IMR-90 (cell line): ENCODE results near the gene FAM3D. TPM values are rescaled to one million over a fixed set of nuclear protein-coding genes. Genes with fewer than 3 reads are reported as not detected.
A peak's percentile ranks its signal among the peaks of the same experiment; 100 is the strongest.

ENCODE experiments used
- ATAC-seq: fragments of 200-7000 bp; cut with Tn5 transposase; 2 replicates; pipeline ENCODE4 v1.9.1; 2020; ENCODE audit warnings: low read depth, mild to moderate bottlenecking, moderate library complexity
- BruUV-seq: library from RNA; stranded (reverse); fragments of 400-500 nt; replicated peaks from 2 replicates; lab custom pipeline; 2021; lab: Mats Ljungman, UMichigan
- CTCF ChIA-PET: fragments of 300-600 bp; formaldehyde crosslinking; extraction: SDS; loops from one replicate; lab custom pipeline; 2021; ENCODE audit warnings: antibody characterized with exemption; lab: Yijun Ruan, JAX
- POLR2A ChIA-PET: fragments of 300-600 bp; sonication (Branson Sonifier 250); formaldehyde crosslinking; loops from one replicate; lab custom pipeline; 2022; ENCODE audit warnings: antibody characterized with exemption; ENCODE audit not compliant: unreplicated experiment; lab: Charles Lee
- DNase-seq: peaks from one replicate; pipeline ENCODE4 v3.0.0; 2013
- H2AFZ ChIP-seq: replicated peaks from 2 replicates; pipeline ENCODE3; 2013; ENCODE audit warnings: low read length, mild to moderate bottlenecking; ENCODE audit not compliant: poor library complexity
- H2AK5ac ChIP-seq: 2 replicates; pipeline ENCODE4 v1.6.1; 2013; ENCODE audit warnings: low read depth, low read length, inconsistent platforms
- H2AK9ac ChIP-seq: replicated peaks from 2 replicates; pipeline ENCODE3; 2013; ENCODE audit warnings: mild to moderate bottlenecking, low read depth, low read length, moderate library complexity; ENCODE audit not compliant: poor library complexity
- H2BK120ac ChIP-seq: 2 replicates; pipeline ENCODE4 v1.6.1; 2013; ENCODE audit warnings: low read depth, low read length, inconsistent platforms
- H2BK15ac ChIP-seq: 3 replicates; pipeline ENCODE4 v1.6.1; 2013; ENCODE audit warnings: low read depth, low read length, inconsistent platforms
- H2BK20ac ChIP-seq: 2 replicates; pipeline ENCODE4 v1.6.1; 2013; ENCODE audit warnings: low read depth, mild to moderate bottlenecking, inconsistent platforms, low read length, moderate library complexity
- H2BK5ac ChIP-seq: 2 replicates; pipeline ENCODE4 v1.6.1; 2013; ENCODE audit warnings: mild to moderate bottlenecking, low read depth, low read length, inconsistent platforms; ENCODE audit not compliant: poor library complexity, severe bottlenecking
- H3K14ac ChIP-seq: replicated peaks from 2 replicates; pipeline ENCODE4 v1.6.1; 2013; ENCODE audit warnings: low read depth, low read length, inconsistent platforms
- H3K18ac ChIP-seq: 2 replicates; pipeline ENCODE4 v1.6.1; 2013; ENCODE audit warnings: low read depth, low read length, control low read depth
- H3K23ac ChIP-seq: 2 replicates; pipeline ENCODE4 v1.6.1; 2013; ENCODE audit warnings: low read depth, low read length, inconsistent platforms
- H3K27ac ChIP-seq: 2 replicates; pipeline ENCODE4 v1.5.1; 2013; ENCODE audit warnings: mild to moderate bottlenecking, control low read depth, low read length; ENCODE audit not compliant: insufficient read depth
- H3K27me3 ChIP-seq: 2 replicates; pipeline ENCODE4 v1.6.1; 2013; ENCODE audit warnings: low read length; ENCODE audit not compliant: control insufficient read depth, insufficient read depth
- H3K36me3 ChIP-seq: 2 replicates; pipeline ENCODE4 v1.6.1; 2013; ENCODE audit warnings: low read length, mixed read lengths; ENCODE audit not compliant: control insufficient read depth, insufficient read depth
- H3K4ac ChIP-seq: 2 replicates; pipeline ENCODE4 v1.6.1; 2013; ENCODE audit warnings: low read depth, low read length, inconsistent platforms
- H3K4me1 ChIP-seq: 2 replicates; pipeline ENCODE4 v1.6.1; 2013; ENCODE audit warnings: low read length, mixed read lengths; ENCODE audit not compliant: control insufficient read depth, insufficient read depth
- H3K4me2 ChIP-seq: 2 replicates; pipeline ENCODE4 v1.6.1; 2013; ENCODE audit warnings: low read depth, mild to moderate bottlenecking, control low read depth, low read length, moderate library complexity
- H3K4me3 ChIP-seq: 2 replicates; pipeline ENCODE4 v1.5.1; 2013; ENCODE audit warnings: low read depth, mild to moderate bottlenecking, control low read depth, low read length, moderate library complexity; ENCODE audit not compliant: insufficient read depth
- H3K56ac ChIP-seq: 2 replicates; pipeline ENCODE4 v1.6.1; 2013; ENCODE audit warnings: low read length, inconsistent platforms; ENCODE audit not compliant: insufficient read depth; ENCODE audit errors: extremely low read depth
- H3K79me1 ChIP-seq, 2 experiments: 2 replicates each; pipeline ENCODE4 v1.6.1; 2013; ENCODE audit warnings: low read length in 2 of 2, inconsistent platforms in 1 of 2, low read depth in 1 of 2
- H3K9ac ChIP-seq: 2 replicates; pipeline ENCODE4 v1.6.1; 2013; ENCODE audit warnings: low read depth, low read length, control low read depth
- H3K9me1 ChIP-seq: 2 replicates; pipeline ENCODE4 v1.6.1; 2013; ENCODE audit warnings: low read length, inconsistent platforms; ENCODE audit not compliant: insufficient read depth
- H3K9me3 ChIP-seq: 2 replicates; pipeline ENCODE4 v1.6.1; 2013; ENCODE audit warnings: low read length; ENCODE audit not compliant: control insufficient read depth, insufficient read depth
- H4K20me1 ChIP-seq: 2 replicates; pipeline ENCODE4 v1.6.1; 2013; ENCODE audit warnings: low read length, inconsistent platforms; ENCODE audit not compliant: insufficient read depth
- H4K5ac ChIP-seq: 2 replicates; pipeline ENCODE4 v1.6.1; 2013; ENCODE audit warnings: mild to moderate bottlenecking, low read depth, low read length, control low read depth
- H4K8ac ChIP-seq, 2 experiments: 2 replicates each; pipeline ENCODE4 v1.6.1; 2013; ENCODE audit warnings: low read depth in 2 of 2, low read length in 2 of 2, control low read depth in 1 of 2, inconsistent platforms in 1 of 2
- H4K91ac ChIP-seq: 2 replicates; pipeline ENCODE4 v1.6.1; 2013; ENCODE audit warnings: low read depth, low read length, inconsistent platforms; ENCODE audit not compliant: insufficient read depth
- BHLHE40 ChIP-seq: fragments of 150-350 bp; IDR thresholded peaks from 2 replicates; pipeline ENCODE4 v1.6.1; 2016; ENCODE audit warnings: mild to moderate bottlenecking, low read depth, low read length
- CEBPB ChIP-seq: IDR thresholded peaks from 2 replicates; pipeline ENCODE4 v1.6.1; 2012; ENCODE audit warnings: low read depth, low read length, improper control_type of control experiment
- CHD1 ChIP-seq: IDR thresholded peaks from 2 replicates; pipeline ENCODE4 v1.6.1; 2012; ENCODE audit warnings: low read depth, low read length, improper control_type of control experiment
- ELK1 ChIP-seq: fragments of 150-350 bp; IDR thresholded peaks from 2 replicates; pipeline ENCODE4 v1.6.1; 2016; ENCODE audit warnings: low read depth, mild to moderate bottlenecking, low read length, moderate library complexity, borderline replicate concordance
- MAFK ChIP-seq: IDR thresholded peaks from 2 replicates; pipeline ENCODE4 v1.6.1; 2012; ENCODE audit warnings: low read depth, low read length, improper control_type of control experiment
- MAZ ChIP-seq: IDR thresholded peaks from 2 replicates; pipeline ENCODE4 v1.6.1; 2012; ENCODE audit warnings: low read depth, mild to moderate bottlenecking, low read length, improper control_type of control experiment, moderate library complexity, borderline replicate concordance
- POLR2A ChIP-seq: IDR thresholded peaks from 2 replicates; pipeline ENCODE4 v1.6.1; 2012; ENCODE audit warnings: mild to moderate bottlenecking, low read depth, low read length
- RCOR1 ChIP-seq: IDR thresholded peaks from 2 replicates; pipeline ENCODE4 v1.6.1; 2012; ENCODE audit warnings: mild to moderate bottlenecking, low read length, improper control_type of control experiment; ENCODE audit not compliant: insufficient replicate concordance
- RFX5 ChIP-seq: IDR thresholded peaks from 2 replicates; pipeline ENCODE4 v1.8.0; 2012; ENCODE audit warnings: low read depth, mild to moderate bottlenecking, low read length, moderate library complexity
- USF2 ChIP-seq: fragments of 150-350 bp; IDR thresholded peaks from 2 replicates; pipeline ENCODE4 v1.6.1; 2017; ENCODE audit warnings: mild to moderate bottlenecking, antibody characterized with exemption, low read length, low read depth
- WGBS, 2 experiments: methylation state at CpG; one replicate each; pipeline versions ENCODE4 v1.1.5 to v1.1.7; 2013; ENCODE audit warnings: missing lambda C conversion rate in 2 of 2; ENCODE audit not compliant: insufficient read length in 1 of 2; ENCODE audit errors: extremely low coverage in 2 of 2; 5-methylcytosine and 5-hydroxymethylcytosine counted together
- dilution Hi-C: fragments of 300-500 bp; cut with HindIII; formaldehyde crosslinking; loops from one replicate; pipeline ENCODE4 v1.14.3; 2018; ENCODE audit warnings: low sequenced_read_pairs; ENCODE audit not compliant: unreplicated experiment
- in situ Hi-C: fragments of 300-500 bp; cut with MboI; formaldehyde crosslinking; loops from 3 replicates; pipeline ENCODE4 v1.14.3; 2019; ENCODE audit warnings: low sequenced_read_pairs, inconsistent platforms, mixed read lengths
- intact Hi-C: fragments of 100-400 bp; cut with micrococcal nuclease; formaldehyde crosslinking; loops from 2 replicates; pipeline ENCODE4 v1.10.0; 2022
- polyA plus RNA-seq, 3 experiments: library from polyadenylated mRNA; depleted of rRNA; stranded (reverse); fragments of >200 nt; gene quantifications; 2 replicates each; pipeline ENCODE4 v1.2.3, GENCODE V29; 2012; ENCODE audit warnings: low replicate concordance in 1 of 3
- total RNA-seq: library from RNA; depleted of rRNA; stranded (reverse); fragments of >200 nt; gene quantifications from 2 replicates; pipeline ENCODE4 v1.2.3, GENCODE V29; 2012
- TF ChIP-seq, protein P1 (sequence below): conservative IDR thresholded peaks from 2 replicates; pipeline ENCODE4 v1.5.1; 2012; ENCODE audit warnings: mild to moderate bottlenecking, low read depth, low read length, improper control_type of control experiment

FAM3D gene
- total and polyA plus RNA-seq, 2 of the 4 experiments (the other 2 are of a cell fraction) = not detected

- 0 out of 2 replicates have a peak overlapping the region, but pooled peaks have one; percentile 17 for H3K14ac ChIP-seq
- TF ChIP-seq CEBPB (no peak), USF2 (no peak), BHLHE40 (no peak), ELK1 (no peak), RFX5 (no peak), MAZ (no peak), CHD1 (no peak), RCOR1 (no peak), MAFK (no peak), POLR2A (no peak)
- TF ChIP-seq, protein P1, sequence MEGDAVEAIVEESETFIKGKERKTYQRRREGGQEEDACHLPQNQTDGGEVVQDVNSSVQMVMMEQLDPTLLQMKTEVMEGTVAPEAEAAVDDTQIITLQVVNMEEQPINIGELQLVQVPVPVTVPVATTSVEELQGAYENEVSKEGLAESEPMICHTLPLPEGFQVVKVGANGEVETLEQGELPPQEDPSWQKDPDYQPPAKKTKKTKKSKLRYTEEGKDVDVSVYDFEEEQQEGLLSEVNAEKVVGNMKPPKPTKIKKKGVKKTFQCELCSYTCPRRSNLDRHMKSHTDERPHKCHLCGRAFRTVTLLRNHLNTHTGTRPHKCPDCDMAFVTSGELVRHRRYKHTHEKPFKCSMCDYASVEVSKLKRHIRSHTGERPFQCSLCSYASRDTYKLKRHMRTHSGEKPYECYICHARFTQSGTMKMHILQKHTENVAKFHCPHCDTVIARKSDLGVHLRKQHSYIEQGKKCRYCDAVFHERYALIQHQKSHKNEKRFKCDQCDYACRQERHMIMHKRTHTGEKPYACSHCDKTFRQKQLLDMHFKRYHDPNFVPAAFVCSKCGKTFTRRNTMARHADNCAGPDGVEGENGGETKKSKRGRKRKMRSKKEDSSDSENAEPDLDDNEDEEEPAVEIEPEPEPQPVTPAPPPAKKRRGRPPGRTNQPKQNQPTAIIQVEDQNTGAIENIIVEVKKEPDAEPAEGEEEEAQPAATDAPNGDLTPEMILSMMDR = no peak
- dilution Hi-C loops = no loop called here
- in situ Hi-C loops = loop anchor here (25.0 kb wide), 1 partner anchor 1175 kb away; no protein-coding TSS in a partner anchor
- H3K23ac ChIP-seq = no peak overlapping the region
- H2AK9ac ChIP-seq = no peak overlapping the region
- H3K9me1 ChIP-seq = no peaks in the 10 kb centered on the region; the same call in 1 of the 2 replicates
- no peak overlapping the region for H3K27ac ChIP-seq
- H3K4ac ChIP-seq = 0 out of 2 replicates have a peak overlapping the region, but pooled peaks have one; percentile 0
- H3K79me1 ChIP-seq = no peaks in the 10 kb centered on the region
- no peak for ATAC-seq
- H3K4me3 ChIP-seq = no peak overlapping the region
- H2BK15ac ChIP-seq = no peak overlapping the region
- no peak overlapping the region for H4K91ac ChIP-seq
- H3K9ac ChIP-seq = no peak overlapping the region
- no peak overlapping the region; the same call in 1 of the 2 replicates for H2BK120ac ChIP-seq
- H3K36me3 ChIP-seq = no peaks in the 10 kb centered on the region
- H2BK5ac ChIP-seq = no peak overlapping the region
- H2AFZ ChIP-seq = no peak overlapping the region
- H2BK20ac ChIP-seq = no peak overlapping the region
- peaks cover 7% of the 10 kb centered on the region; the same call in 1 of the 2 replicates for H3K4me1 ChIP-seq
- intact Hi-C loops = no loop called here
- no peaks in the 10 kb centered on the region for H3K27me3 ChIP-seq
- H4K5ac ChIP-seq = no peak overlapping the region
- WGBS, 2 experiments = no CpG with 5 or more reads among the region's 5 CpGs
- ChIA-PET POLR2A (no interaction called here), CTCF (interaction anchor here (2.4 kb wide), 1 partner anchor 8 kb away, joined by 14 read pairs; no protein-coding TSS in a partner anchor)
- H3K9me3 ChIP-seq = no peaks in the 10 kb centered on the region
- no peak overlapping the region for H3K4me2 ChIP-seq
- H4K8ac ChIP-seq = no peak overlapping the region
- H3K18ac ChIP-seq = no peak overlapping the region
- no TSS peak for BruUV-seq
- no peak overlapping the region for H2AK5ac ChIP-seq
- H3K56ac ChIP-seq = no peak overlapping the region
- H4K20me1 ChIP-seq = no peaks in the 10 kb centered on the region
- no peak for DNase-seq
Observed at GRCh38 chr3:58637509-58637908, 29.1 kb downstream of the FAM3D start.
